Stimulated activated CD8-positive, alpha-beta memory T cell treated with anti-CD3 and anti-CD28 coated beads, Interleukin-7, amount 100 ng/mL, for 24 hours (primary cell): Measurements from ENCODE around the gene LRRC10B.
A peak's percentile ranks its signal among the peaks of the same experiment; 100 is the strongest.
"Not testable (repeated sequence)": the region's sequence is repeated elsewhere in the genome, so short reads cannot be mapped to it uniquely, and the experiment has no call there.

ENCODE experiments used
- DNase-seq: peaks from one replicate; pipeline ENCODE4 v3.0.0-alpha.2; 2020; ENCODE audit warnings: low read depth

LRRC10B gene

DNA sequence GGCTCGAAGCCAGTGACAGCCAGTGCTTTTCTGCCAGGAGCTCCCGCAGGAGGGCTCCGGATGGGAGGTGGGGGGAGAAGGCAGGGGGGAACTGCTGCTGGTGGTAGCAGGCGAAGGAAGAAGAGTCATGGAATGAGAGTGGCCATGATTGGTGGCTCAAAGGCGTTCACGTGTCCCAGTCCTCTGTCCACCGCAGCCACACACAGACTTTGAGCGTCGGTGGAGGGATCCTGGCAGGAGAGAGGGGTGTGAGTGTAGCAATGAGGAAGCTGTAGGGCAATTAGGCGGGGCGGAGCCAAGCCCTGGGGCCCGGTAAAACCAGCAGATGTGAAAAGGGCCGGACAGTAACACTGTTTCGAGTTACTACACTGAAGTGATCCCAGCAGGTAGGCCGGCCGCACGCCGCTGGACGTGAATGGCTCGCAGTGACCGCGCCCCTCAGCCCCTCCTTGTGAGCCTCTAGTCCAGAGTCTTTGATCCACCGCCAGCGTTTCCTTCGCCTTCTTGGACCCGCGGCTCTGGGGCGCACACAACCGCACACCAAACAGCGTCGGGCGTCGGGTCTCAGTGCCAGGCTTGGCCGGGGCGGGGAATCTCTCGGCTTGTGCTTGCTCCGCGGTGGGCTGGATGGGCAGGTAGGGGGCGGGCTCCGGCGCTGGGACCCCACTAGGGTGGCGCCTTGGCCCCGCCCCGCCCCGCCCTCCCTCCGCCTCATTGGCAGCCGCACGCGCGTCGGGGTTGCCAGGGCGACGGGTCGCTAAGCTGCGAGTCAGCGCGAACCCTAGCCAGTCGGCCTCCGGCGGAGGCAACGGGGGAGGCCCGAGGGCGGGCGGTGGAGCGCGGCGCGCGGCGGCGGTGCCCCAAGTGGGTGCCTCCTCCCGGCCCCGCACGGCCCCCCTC lies at the start of gene LRRC10B:
Gene LRRC10B, plus strand, starts transcription at position 788 of the 900 bp plus-strand sequence. CDS start 250 bp downstream, outside the sequence.
- DNase-seq = peak; percentile 10

DNA sequence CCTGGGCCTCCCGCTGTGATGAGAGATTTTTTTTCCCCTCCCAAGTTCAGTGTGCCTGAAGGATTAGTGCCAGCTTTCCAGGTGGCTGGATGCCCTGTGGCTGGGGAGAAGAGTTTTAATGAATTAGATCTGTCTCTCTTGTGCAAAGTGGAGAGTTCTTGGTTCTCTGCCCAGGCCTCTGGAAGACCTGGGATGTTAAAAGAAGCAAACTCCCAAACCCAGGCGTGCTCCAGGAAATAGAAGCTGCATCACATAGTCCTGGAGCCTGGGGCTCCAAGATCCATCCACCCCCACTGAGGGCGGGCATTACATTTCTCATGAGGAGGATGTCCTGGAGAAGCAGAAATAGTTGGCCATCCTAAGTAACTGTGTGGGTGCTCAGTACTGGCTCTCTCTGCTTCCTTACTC lies 48.1 kb upstream of the LRRC10B start:
- no peak for DNase-seq

DNA sequence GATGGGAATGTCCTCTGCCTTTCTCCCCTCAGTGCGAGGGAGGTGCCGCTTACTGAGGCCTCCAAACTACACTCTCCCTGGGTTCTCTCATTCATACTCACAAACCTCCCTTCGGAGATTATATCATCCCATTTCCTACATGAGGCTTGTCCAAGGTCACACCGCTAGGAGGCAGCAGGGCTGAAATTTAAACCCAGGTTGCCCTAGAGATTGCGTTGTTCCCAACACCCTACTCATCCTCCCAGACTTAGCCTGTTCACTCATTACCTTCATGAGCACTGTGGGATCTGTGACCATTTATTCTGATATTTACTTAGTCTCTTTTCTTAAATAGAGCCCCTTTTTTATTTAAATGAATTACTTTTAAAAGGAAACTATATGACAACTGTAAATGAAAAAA lies 47.6 kb upstream of the LRRC10B start:
- no peak for DNase-seq

DNA sequence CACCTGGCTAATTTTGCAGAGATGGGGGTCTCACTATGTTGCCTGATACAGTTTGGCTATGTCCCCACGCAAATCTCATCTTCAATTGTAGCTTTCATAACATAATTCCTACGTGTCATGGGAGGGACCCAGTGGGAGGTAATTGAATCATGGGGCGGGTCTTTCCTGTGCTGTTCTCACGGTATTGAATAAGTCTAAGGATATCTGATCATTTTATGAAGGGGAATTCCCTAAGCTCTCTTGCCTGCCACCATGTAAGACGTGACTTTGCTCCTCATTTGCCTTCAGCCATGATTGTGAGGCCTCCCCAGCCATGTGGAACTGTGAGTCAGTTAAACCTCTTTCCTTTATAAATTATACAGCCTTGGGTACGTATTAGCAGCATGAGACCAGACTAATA lies 40.9 kb upstream of the LRRC10B start:
- DNase-seq = not testable (repeated sequence)

DNA sequence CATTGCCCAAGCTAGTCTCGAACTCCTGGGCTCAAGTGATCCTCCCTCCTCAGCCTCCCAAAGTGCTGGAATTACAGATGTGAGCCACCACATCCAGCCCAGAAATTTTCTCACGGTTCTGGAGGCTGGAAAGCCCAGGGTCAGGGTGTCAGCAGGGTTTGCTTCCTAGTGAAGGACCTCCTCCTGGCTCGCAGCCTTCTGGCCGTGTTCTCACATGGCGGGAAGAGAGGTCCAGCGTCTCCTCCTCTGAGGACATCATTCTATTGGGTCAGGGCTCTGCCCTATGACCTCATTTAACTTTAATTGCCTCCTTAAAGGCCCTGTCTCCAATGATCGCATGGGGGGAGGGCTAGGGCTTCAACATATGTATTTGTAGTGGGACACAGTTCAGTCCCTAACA lies 40.5 kb upstream of the LRRC10B start:
- DNase-seq = no peak

DNA sequence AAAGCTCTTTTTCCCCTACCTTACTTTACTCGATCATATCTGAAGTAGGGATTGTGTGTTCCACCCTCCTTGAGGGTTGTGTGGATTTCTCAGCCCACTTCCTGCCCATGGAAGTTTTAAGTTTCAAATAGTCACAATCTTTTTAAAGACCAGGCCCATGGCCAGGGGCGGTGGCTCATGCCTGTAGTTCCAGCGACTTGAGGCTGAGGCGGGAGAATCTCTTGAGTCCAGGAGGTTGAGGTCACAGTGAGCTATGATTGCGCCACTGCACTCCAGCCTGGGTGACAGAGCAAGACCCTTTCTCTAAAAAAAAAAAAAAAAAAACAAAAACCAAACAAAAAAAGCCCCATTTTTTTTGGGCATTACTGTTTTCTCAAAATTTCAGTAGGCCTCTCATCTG lies 36.3 kb upstream of the LRRC10B start:
- DNase-seq = no peak

DNA sequence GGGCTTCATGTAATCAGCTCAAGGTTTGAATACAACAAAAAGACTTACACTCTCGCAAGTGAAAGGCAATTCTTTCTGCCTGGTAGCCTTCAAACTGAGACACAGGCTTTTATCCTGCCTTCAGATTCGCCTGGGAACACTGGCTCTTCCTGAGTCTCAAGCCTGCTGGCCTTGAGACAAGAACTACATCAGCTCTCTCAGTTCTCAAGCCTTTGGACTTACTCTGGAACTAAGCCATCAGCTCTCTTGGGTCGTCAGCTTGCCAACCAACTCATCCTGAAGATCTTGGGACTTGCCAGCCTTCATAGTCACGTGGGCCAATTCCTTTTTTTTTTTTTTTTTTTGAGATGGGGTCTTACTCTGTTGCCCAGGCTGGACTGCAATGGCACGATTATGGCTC lies 35.7 kb upstream of the LRRC10B start:
- DNase-seq = no peak

DNA sequence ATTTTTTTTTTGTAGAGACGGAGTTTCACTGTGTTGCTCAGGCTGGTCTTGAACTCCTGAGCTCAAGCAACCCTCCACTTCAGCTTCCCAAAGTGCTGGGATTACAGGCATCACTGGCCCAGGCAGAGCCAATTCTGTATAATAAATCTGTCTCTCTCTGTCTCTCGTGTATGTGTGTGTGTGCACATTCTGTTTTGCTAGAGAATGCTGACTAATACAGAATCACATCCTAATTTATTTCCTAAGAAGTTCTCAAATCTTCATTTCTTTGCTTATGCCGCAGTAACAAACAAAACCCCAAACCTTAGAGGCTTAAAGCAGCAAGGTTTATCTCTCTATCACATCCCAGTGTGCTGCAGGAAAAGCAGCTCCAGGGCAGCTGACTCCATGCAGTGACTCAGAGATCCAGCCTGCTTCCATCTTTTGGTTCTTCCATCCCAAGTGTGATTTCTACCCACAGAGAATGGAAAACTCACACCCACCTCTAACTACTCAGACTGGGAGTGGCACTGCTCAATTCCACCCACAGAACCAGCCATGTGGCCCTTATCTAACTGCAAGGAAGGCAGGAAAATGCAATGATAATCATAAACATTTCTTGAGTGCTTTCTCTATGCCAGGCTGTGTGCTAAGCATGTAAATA lies 35.1 kb upstream of the LRRC10B start:
- DNase-seq = no peak

DNA sequence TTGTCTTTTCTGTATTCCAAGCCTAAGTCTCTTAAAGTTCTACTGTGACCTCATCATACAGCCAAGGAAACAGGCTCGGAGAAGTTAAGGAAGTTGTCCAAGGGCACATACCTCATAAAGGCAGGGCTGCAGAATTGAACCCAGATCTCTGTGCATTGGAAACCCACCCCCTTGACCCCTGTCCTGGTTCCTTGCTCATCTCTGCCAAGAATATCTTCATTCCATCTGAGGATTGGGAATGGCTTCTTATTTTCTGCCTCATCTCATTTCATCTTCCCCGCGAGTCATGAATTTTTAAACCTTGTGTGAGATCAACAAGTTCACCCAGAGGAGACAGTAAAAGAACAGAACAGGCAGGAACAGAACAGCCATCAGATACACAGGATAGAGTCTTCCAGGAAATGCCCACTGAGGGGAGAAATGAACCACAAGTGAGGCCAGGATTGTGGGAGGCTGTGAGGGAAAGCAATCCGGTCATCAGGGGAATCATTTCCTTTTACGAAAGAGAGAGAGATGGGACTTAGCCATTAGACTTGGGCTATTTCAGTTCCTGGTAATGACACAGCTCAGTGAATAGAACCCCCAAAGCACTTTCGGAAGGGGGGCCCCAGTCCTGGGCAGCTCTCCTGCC lies 34.4 kb upstream of the LRRC10B start:
- no peak for DNase-seq

DNA sequence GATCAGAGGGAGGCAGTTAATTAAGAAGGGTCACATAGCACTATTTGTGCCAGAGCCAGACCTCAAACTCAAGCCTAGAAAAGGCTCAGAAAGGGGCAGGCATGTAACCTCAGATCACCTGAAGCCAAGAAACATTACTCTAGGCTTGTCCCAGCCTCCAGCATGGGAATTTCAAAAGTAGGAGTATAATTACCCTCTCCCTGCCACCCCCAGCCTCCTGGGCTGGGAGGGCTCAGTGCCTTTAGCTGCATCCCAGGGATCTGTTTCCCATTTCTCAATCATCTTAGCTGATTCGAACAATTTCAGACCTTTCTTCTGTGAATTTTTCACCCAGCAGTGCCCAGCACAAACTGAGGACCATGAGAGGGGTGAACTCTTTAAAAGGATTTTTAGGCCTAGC lies 33.1 kb upstream of the LRRC10B start:
- DNase-seq = no peak

DNA sequence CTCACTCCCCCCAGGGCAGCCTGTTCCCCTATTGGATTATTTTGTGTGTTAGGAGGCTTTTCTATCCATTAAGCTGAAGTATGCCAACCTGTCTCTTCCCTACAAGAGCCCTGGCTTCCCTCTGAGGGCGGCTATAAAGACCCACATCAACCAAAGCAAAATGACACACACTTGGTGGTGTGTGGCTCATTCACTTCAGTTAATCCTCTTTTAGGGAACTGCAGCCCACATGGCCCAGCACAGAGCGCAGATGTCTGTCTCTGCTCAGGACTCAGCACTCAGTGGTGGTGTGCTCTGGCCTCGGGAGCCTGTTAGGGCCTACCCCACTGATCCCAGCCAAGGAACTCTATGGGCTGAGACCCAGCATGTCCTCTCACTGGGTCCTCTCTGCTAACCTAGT lies 32.2 kb upstream of the LRRC10B start:
- no peak for DNase-seq

DNA sequence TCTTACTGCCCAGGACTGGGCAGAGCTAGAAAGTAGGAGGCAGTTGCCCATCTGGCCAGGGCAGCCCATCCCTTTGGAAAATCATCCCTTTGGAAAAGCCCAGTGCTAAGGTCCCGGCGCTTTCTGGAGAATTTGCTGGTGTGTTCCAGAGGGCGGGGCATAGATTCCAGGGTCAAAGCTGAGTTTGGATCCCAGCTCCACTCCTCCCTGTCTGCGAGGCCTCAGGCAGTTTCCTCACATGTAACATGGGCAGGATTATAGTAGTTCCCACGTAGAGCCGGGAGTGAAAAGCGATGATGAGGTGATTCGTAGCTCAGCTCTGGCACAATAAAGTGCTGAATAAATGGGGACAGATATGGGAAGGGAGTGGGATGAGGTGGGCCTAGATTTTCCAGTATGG lies 31.4 kb upstream of the LRRC10B start:
- no peak for DNase-seq

DNA sequence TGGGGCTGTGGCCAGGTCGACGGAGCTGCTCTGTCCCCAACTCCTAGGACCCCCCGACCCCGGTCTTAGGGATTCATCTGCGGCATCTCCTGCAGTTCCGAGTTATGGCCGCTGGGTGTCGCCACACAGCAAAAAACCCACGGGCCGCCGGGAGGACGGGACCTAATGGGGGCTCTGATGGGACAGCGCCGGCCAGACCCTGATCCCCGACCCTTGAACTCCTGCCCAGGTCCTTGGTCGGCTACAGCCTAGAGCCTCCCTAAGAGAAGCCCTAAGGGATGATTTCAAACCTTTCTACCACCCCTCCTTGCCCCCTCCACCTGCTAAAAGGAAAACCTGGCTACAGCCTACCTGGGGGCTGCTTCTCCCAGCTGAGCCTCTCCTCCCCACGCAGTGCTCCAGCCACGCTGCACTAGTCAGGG lies 30.8 kb upstream of the LRRC10B start:
- DNase-seq = peak; percentile 13

DNA sequence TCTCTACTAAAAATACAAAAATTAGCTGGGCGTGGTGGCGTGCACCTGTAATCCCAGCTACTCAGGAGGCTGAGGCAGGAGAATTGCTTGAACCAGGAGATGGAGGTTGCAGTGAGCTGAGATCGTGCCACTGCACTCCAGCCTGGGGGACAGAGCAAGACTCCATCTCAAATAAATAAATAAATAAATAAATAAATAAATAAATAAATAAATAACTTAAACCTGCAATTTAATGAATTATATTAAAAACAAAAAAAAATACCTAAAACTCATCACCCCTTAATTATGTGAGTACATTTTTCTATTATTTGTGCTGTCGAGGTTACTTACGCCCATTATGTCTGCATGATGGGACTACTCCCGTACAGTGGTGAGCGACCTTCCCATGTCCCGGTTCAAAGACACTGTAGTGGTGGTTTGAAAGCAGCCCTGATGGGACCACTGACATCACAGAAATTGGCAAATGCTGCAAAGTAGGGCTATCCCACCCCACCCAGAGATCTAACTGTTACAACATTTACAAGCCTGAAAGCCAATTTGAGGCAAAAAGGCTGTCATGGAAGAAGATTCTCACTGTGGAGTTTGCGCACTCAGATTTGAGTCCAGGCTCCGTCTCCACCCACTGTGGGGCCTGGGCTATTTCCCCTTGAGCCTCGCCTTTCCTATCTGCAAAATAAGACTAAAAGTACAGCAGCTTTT lies 29.0 kb upstream of the LRRC10B start:
- not testable (repeated sequence) for DNase-seq

DNA sequence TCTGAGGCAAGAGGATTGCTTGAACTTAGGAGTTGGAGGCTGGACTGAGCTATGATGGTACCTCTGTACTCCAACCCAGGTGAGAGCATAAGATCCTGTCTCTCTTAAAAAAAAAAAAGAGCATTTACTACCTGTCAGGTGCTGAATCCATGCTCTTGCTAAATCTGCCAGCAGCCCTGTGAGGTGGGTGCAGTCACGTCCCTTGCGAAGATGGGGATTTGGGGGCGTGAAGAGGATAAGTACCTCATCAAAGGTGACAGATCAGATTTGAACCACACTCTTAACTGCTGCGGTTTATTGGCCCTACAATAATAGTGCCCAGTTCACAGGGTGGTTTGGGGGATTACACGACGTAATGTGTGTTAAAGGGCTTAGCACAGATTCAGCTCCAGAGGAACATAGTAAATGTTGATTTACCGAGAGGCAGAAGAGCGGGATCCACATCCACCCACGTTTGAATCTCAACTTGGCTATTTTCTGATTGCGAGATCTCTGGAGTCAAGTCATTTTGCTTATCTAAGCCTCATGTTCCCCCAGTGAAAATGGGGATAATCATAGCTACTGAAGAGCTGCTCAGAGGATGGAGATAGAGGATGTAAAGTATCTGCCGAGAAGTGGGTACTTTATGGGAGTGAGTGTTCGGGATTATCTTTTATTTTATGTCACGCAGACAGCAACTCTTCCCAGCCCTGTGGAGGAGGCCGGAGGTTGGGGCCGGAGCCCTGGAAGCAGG lies 28.1 kb upstream of the LRRC10B start:
- no peak for DNase-seq

DNA sequence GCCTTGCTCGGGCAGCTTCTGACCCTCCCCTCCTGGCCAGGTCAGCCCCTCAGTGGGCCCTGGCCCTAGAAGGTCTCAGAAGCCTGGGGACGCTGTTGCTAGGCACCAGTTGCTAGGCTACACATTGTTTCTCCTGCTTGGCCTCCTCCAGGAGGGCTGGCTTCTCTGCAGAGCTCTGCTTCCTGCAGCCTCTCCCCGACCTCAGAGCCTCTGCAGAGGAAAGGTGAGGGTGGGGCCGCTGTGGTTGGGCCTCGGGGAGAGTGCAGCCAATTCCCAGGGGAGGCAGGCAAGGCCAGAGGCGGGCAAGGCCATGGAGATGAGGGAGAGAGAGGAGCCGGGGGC lies 27.6 kb upstream of the LRRC10B start:
- DNase-seq = no peak

DNA sequence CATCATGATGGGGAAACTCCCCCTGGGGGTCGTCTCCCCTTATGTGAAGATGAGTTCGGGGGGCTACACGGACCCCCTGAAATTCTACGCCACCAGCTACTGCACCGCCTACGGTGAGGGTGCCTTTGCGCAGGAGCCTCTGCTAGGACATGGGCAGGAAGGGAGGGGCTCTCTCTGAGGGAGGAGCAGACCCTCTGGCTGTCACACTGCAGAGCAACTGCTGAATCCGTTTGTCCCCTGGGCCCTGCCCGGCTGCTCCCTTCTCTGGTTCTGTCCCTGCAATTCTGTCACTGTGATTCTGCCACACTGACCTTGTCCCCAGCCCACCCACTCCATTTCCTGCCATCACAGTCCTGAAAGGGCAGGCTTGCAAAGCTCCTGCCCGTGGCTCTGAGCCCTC lies 26.7 kb upstream of the LRRC10B start:
- DNase-seq = no peak

DNA sequence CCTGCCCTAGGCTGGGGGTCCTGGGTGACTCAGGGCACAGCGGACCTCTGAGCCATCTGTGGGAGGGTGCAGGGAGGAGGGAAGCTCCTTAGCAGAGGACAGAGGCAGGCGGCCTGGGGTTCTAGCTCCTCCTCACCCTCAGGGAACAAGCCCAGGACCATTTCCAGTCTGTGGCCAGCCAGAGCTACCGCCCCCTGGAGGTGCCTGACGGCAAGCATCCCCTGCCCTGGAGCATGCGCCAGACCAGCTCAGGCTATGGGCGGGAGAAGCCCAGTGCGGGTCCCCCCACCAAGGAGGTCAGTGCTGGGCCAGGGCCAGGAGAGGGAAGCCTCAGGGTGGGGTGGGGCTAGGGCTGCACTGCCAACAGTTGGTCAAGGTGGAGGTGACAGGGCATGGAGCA lies 26.0 kb upstream of the LRRC10B start:
- no peak for DNase-seq

DNA sequence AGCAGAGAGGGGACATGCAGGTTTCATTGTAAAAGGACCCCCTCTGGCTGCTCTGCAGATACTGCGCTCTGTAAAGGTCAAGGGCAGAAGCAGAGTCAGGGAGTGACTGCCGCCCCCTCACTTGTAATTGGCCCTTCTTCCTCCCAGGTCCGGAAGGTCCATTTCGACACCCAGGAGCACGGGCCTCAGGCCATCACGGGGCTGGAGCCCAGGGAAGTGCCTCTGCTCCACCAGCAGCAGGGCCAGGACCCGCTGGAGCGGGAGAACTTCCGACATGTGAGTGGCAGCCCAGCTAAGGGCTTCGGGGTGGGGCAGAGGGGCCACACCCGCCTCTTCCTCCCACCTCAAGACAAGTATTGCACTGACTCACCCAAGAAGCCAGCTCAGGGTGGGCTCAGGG lies 24.0 kb upstream of the LRRC10B start:
- DNase-seq = no peak

DNA sequence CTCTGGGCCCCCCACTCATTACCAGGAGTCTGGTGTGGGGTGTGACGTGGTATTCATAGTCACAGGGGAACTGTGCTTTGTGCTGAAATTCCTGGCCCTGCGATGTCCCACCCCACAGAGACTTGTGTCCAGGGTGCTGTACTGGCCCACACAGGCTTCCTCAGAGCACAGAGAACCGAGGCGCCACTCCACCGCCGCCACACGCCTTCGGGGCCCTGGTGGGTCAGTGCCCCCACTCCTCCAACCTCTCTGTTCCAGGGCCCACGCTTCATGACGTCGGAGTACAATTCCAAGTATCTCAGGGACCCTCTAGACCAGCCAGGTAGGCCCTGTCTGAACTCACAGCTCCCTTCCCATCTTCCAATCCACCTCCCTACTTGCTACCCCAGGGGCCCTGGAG lies 23.5 kb upstream of the LRRC10B start:
- no peak for DNase-seq

DNA sequence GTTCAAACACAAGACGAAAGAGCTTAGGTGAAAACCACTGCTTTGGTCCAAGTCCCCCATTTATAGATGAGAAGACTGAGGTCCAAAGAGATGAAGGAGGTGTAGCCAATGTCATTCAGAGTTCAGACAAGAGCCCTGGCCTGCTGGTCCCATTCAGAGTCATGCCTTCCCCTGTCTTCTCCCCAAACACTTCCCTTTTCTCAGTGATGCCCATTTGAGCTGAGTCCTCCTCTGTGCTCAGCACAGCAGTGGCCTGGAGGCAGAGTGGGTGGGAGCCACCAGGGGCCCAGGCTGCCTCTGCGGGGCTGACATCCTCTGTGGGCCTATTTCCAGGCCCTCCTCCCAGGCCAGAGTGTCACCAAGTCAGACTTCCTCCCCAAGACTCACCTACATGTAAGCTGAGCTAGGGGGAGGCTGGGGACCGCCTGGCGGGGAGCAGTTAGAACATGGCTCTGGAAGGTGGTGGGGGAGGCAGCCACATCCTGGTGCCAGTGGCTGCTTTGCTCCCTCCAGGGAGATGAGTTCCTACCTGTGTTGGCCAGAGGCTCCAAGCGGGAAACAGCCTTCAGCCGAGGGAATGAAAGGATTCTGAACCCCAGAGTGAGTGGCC lies 22.4 kb upstream of the LRRC10B start:
- no peak for DNase-seq
